Lung (tissue), 12 donors: ENCODE data around the gene SRRM3. TPM values are rescaled to one million over a fixed set of nuclear protein-coding genes. Genes with fewer than 3 reads are reported as not detected.

Experiments used
- ATAC-seq: fragments of 200-7000 bp; cut with Tn5 transposase; one replicate; pipeline ENCODE4 v1.9.1; 2020; ENCODE audit warnings: moderate number of reproducible peaks; ENCODE audit not compliant: insufficient read depth, low FRiP score
- DNase-seq, 3 donors: peaks; one replicate each; pipeline ENCODE4 v3.0.0-alpha.2; 2013 to 2017
- H3K27ac ChIP-seq, 2 donors: one replicate each; pipeline ENCODE4 v1.5.1; 2013; ENCODE audit warnings: mild to moderate bottlenecking in 2 of 2, moderate library complexity in 2 of 2, control low read depth in 1 of 2, inconsistent platforms in 1 of 2, low read depth in 1 of 2, low read length in 1 of 2
- H3K27me3 ChIP-seq, 3 donors: one replicate each; pipeline ENCODE4 v1.5.1; 2013; ENCODE audit warnings: low read length in 2 of 3; ENCODE audit not compliant: control insufficient read depth in 3 of 3, insufficient read depth in 3 of 3
- H3K36me3 ChIP-seq, 4 donors: one replicate each; pipeline ENCODE4 v1.5.1; 2013; ENCODE audit warnings: low read length in 4 of 4, mild to moderate bottlenecking in 1 of 4, moderate library complexity in 1 of 4; ENCODE audit not compliant: control insufficient read depth in 4 of 4, insufficient read depth in 4 of 4
- H3K4me1 ChIP-seq, 5 donors: one replicate each; pipeline ENCODE4 v1.5.1; 2013; ENCODE audit warnings: low read length in 5 of 5, mild to moderate bottlenecking in 2 of 5, moderate library complexity in 1 of 5; ENCODE audit not compliant: control insufficient read depth in 5 of 5, insufficient read depth in 5 of 5
- H3K4me3 ChIP-seq: one replicate; pipeline ENCODE4 v1.5.1; 2013; ENCODE audit warnings: mild to moderate bottlenecking, control low read depth, moderate library complexity
- H3K9ac ChIP-seq, 2 donors: one replicate each; pipeline ENCODE4 v1.5.1; 2013; ENCODE audit warnings: low read length in 2 of 2, control low read depth in 1 of 2; ENCODE audit not compliant: insufficient read depth in 1 of 2
- H3K9me3 ChIP-seq, 4 donors: one replicate each; pipeline ENCODE4 v1.5.1; 2013; ENCODE audit warnings: low read length in 3 of 4, mild to moderate bottlenecking in 1 of 4, moderate library complexity in 1 of 4; ENCODE audit not compliant: control insufficient read depth in 4 of 4, insufficient read depth in 3 of 4
- CTCF ChIP-seq: IDR thresholded peaks from 2 replicates; pipeline ENCODE4 v1.5.1; 2012; ENCODE audit warnings: mild to moderate bottlenecking; ENCODE audit errors: control extremely low read depth, extremely low read depth
- WGBS, 2 donors: extraction: QIAGEN DNeasy Blood & Tissue Kit; methylation state at CpG; one replicate each; pipeline ENCODE4 v1.1.7; 2013; 5-methylcytosine and 5-hydroxymethylcytosine counted together
- polyA plus RNA-seq, 2 donors: library from polyadenylated mRNA; stranded (reverse); fragments of 200-250 nt; gene quantifications; one replicate each; pipeline ENCODE4 v1.2.1, GENCODE V29; 2013
- total RNA-seq, 2 donors: library from RNA; depleted of rRNA in 1 of 2; stranded (reverse); fragments of >200 nt in 1 of 2; gene quantifications; one replicate each; pipeline ENCODE4 v1.2.1, GENCODE V29; 2014 to 2021
- donor health status: control.
- donor health status: control.
- donor health status: Bipolar disorder and iron deficiency.
- donor health status: healthy.
- donor health status: DM: yes; HTN: yes; CAD: no.

SRRM3 gene
- total and polyA plus RNA-seq, 4 donors: 0.14 to 0.83 (median 0.63) TPM

- H3K9ac ChIP-seq: no peak overlapping the region
- no peak for TF ChIP-seq CTCF
- no peaks in the 10 kb centered on the region for H3K27me3 ChIP-seq
- H3K4me1 ChIP-seq: peaks cover 0 to 19% (median 0%) of the 10 kb centered on the region in 5 donors
- no peak overlapping the region for H3K4me3 ChIP-seq
- H3K9me3 ChIP-seq: no peaks in the 10 kb centered on the region
- 94 to 95% methylated on average over 5 of the region's 5 CpGs for WGBS, 2 donors
- DNase-seq: no peak
- no peak overlapping the region for H3K27ac ChIP-seq
- ATAC-seq: no peak
- peaks cover 2 to 28% (median 23%) of the 10 kb centered on the region in 4 donors for H3K36me3 ChIP-seq
Measured at GRCh38 chr7:76325811-76326210, 124.1 kb downstream of the SRRM3 start.

GRCh38 chr7:76326646-76327233 lies 125.0 kb downstream of the SRRM3 start:
- WGBS, 2 donors: 84 to 87% methylated on average over 5 of the region's 5 CpGs
- Histone ChIP-seq H3K27me3 (no peaks in the 10 kb centered on the region), H3K9me3 (no peaks in the 10 kb centered on the region), H3K9ac (no peak overlapping the region), H3K36me3 (peaks cover 3 to 28% (median 23%) of the 10 kb centered on the region in 4 donors), H3K27ac (peak overlapping the region in 1 of 2 donors; percentile 33), H3K4me1 (peaks cover 0 to 22% (median under 1%) of the 10 kb centered on the region in 5 donors), H3K4me3 (no peak overlapping the region)
- no peak for TF ChIP-seq CTCF
- no peak for ATAC-seq
- DNase-seq: no peak

- Histone ChIP-seq H3K9ac (no peak overlapping the region), H3K4me3 (no peak overlapping the region), H3K27me3 (no peaks in the 10 kb centered on the region), H3K9me3 (no peaks in the 10 kb centered on the region), H3K36me3 (peaks cover 8 to 30% (median 26%) of the 10 kb centered on the region in 4 donors), H3K4me1 (peaks cover 0 to 20% (median 3%) of the 10 kb centered on the region in 5 donors), H3K27ac (peak overlapping the region in 1 of 2 donors; percentile 6)
- DNase-seq (no peak), ATAC-seq (no peak)
- TF ChIP-seq CTCF: no peak
- 26 to 48% methylated on average over 7 of the region's 7 CpGs for WGBS, 2 donors
Measured at GRCh38 chr7:76327610-76328009, 125.9 kb downstream of the SRRM3 start.

- WGBS, 2 donors: 68 to 76% methylated on average over 15 of the region's 15 CpGs
- TF ChIP-seq CTCF: no peak
- Histone ChIP-seq H3K4me1 (peaks cover 0 to 23% (median 4%) of the 10 kb centered on the region in 5 donors), H3K9me3 (no peaks in the 10 kb centered on the region), H3K27me3 (no peaks in the 10 kb centered on the region), H3K9ac (no peak overlapping the region), H3K27ac (peak overlapping the region in 1 of 2 donors; percentile 6), H3K4me3 (no peak overlapping the region), H3K36me3 (peaks cover 8 to 30% (median 26%) of the 10 kb centered on the region in 4 donors)
- no peak for ATAC-seq
- no peak for DNase-seq
Measured at GRCh38 chr7:76328389-76328788, 126.7 kb downstream of the SRRM3 start.
